A673 (cell line): ENCODE measurements around the gene CCDC170. TPM values are rescaled to one million over a fixed set of nuclear protein-coding genes. Genes with fewer than 3 reads are reported as not detected.

Experiments
- BruUV-seq: library from RNA; stranded (reverse); fragments of 400-500 nt; replicated peaks from 2 replicates; lab custom pipeline; 2021; lab: Mats Ljungman, UMichigan
- CTCF ChIA-PET: fragments of 300-600 bp; sonication (Branson Sonifier 250); formaldehyde crosslinking; loops from one replicate; lab custom pipeline; 2022; ENCODE audit warnings: antibody characterized with exemption; lab: Charles Lee
- POLR2A ChIA-PET: fragments of 300-600 bp; sonication (Branson Sonifier 250); formaldehyde crosslinking; loops from one replicate; lab custom pipeline; 2022; ENCODE audit warnings: antibody characterized with exemption; ENCODE audit not compliant: low non-redundant PET; lab: Charles Lee
- DNase-seq: peaks from one replicate; pipeline ENCODE4 v3.0.0-alpha.2; 2015; ENCODE audit warnings: low spot score
- H3K27ac ChIP-seq: fragments of 200-600 bp; sonication (generic); 2 replicates; pipeline ENCODE4 v1.5.1; 2016; ENCODE audit warnings: mixed run types, low read depth, mild to moderate bottlenecking, mixed read lengths, antibody characterized with exemption, low read length; ENCODE audit not compliant: poor library complexity, severe bottlenecking
- H3K27me3 ChIP-seq: fragments of 200-600 bp; sonication (generic); replicated peaks from 2 replicates; pipeline ENCODE4 v1.6.1; 2017; ENCODE audit warnings: mixed run types, low read depth, mild to moderate bottlenecking, mixed read lengths, antibody characterized with exemption, low read length; ENCODE audit not compliant: insufficient read depth, poor library complexity
- H3K36me3 ChIP-seq: fragments of 200-600 bp; sonication (generic); 2 replicates; pipeline ENCODE4 v1.6.1; 2016; ENCODE audit warnings: mixed run types, mild to moderate bottlenecking, mixed read lengths, antibody characterized with exemption, low read length; ENCODE audit not compliant: insufficient read depth, poor library complexity, severe bottlenecking
- H3K4me1 ChIP-seq: fragments of 200-600 bp; sonication (generic); 2 replicates; pipeline ENCODE4 v1.6.1; 2017; ENCODE audit warnings: mixed run types, mild to moderate bottlenecking, mixed read lengths, antibody characterized with exemption, low read length; ENCODE audit not compliant: insufficient read depth, poor library complexity, severe bottlenecking
- H3K4me3 ChIP-seq: fragments of 200-600 bp; sonication (generic); 2 replicates; pipeline ENCODE4 v1.5.1; 2016; ENCODE audit warnings: low read depth, mixed run types, mild to moderate bottlenecking, mixed read lengths, low read length; ENCODE audit not compliant: poor library complexity, severe bottlenecking
- H3K9me3 ChIP-seq: fragments of 200-600 bp; sonication (generic); 2 replicates; pipeline ENCODE4 v1.6.1; 2016; ENCODE audit warnings: mixed run types, low read depth, mild to moderate bottlenecking, mixed read lengths, antibody characterized with exemption, low read length; ENCODE audit not compliant: poor library complexity, severe bottlenecking
- EZH2 ChIP-seq: fragments of 200-600 bp; sonication (generic); IDR thresholded peaks from 2 replicates; pipeline ENCODE4 v1.6.1; 2017; ENCODE audit warnings: borderline replicate concordance, low read depth, mild to moderate bottlenecking, mixed read lengths, antibody characterized with exemption, low read length; ENCODE audit not compliant: poor library complexity, severe bottlenecking
- intact Hi-C: fragments of 100-400 bp; cut with micrococcal nuclease; formaldehyde crosslinking; loops from one replicate; pipeline ENCODE4 v1.10.0; 2022; ENCODE audit not compliant: unreplicated experiment
- total RNA-seq: library from RNA; stranded (reverse); gene quantifications from 2 replicates; pipeline ENCODE4 v1.2.3, GENCODE V29; 2021
- TF ChIP-seq, protein P1 (sequence below): fragments of 300-800, 200-600 bp; sonication (generic); conservative IDR thresholded peaks from 2 replicates; pipeline ENCODE4 v1.5.1; 2017; ENCODE audit warnings: low read depth, mild to moderate bottlenecking, antibody characterized with exemption, low read length, moderate library complexity, mixed read lengths

CCDC170 gene
- total RNA-seq, 1 experiment from 2014 or later, result 0.17 TPM

DNA sequence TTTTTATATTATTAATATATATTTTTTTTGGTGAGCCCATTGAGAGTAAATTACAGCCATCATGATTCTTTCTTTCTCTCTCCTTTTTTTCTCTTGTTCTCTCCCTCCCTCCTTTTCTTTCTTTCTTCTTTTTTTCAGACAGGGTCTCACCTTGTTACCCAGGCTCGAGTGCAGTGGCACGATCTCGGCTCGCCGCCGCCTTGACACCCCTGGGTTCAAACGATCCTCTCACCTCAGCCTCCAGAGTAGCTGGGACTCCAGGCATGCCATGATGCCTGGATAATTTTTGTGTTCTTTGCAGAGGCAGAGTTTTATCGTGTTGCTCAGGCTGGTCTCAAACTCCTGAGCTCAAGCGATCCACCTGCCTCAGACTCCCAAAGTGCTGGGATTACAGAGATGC lies 1.6 kb downstream of the CCDC170 start:
- ChIA-PET POLR2A (no interaction called here), CTCF (no interaction called here)
- H3K9me3 ChIP-seq, result no peaks in the 10 kb centered on the region
- peaks cover 22% of the 10 kb centered on the region for H3K27me3 ChIP-seq
- no peak overlapping the region for H3K4me3 ChIP-seq
- no peaks in the 10 kb centered on the region for H3K36me3 ChIP-seq
- TF ChIP-seq, protein P1, sequence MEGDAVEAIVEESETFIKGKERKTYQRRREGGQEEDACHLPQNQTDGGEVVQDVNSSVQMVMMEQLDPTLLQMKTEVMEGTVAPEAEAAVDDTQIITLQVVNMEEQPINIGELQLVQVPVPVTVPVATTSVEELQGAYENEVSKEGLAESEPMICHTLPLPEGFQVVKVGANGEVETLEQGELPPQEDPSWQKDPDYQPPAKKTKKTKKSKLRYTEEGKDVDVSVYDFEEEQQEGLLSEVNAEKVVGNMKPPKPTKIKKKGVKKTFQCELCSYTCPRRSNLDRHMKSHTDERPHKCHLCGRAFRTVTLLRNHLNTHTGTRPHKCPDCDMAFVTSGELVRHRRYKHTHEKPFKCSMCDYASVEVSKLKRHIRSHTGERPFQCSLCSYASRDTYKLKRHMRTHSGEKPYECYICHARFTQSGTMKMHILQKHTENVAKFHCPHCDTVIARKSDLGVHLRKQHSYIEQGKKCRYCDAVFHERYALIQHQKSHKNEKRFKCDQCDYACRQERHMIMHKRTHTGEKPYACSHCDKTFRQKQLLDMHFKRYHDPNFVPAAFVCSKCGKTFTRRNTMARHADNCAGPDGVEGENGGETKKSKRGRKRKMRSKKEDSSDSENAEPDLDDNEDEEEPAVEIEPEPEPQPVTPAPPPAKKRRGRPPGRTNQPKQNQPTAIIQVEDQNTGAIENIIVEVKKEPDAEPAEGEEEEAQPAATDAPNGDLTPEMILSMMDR, result no peak
- TF ChIP-seq EZH2, result no peak
- DNase-seq, result no peak
- intact Hi-C loops, result no loop called here
- no TSS peak for BruUV-seq
- peaks cover 9% of the 10 kb centered on the region for H3K4me1 ChIP-seq
- H3K27ac ChIP-seq, result no peak overlapping the region

DNA sequence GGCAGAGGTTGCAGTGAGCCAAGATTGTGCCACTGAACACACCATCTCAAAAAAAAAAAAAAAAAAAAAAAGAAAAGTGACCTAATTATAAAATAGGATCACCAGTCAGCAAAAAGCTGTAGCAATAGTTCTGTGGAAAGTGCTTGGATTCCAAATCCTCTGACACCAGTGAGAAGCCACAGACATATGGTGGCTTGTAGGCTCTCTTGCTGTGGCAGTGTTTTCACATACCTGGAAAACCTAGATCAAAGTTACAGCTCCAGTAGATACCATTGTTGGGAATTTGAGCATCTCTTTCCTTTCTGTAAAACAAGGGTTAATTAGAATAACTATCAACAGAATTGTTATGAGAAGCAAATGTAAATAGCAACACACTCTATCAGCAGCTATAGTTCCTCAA lies 4.1 kb downstream of the CCDC170 start:
- Histone ChIP-seq H3K9me3 (no peaks in the 10 kb centered on the region), H3K36me3 (no peaks in the 10 kb centered on the region), H3K4me3 (no peak overlapping the region), H3K27ac (no peak overlapping the region), H3K4me1 (peaks cover 17% of the 10 kb centered on the region), H3K27me3 (peaks cover 22% of the 10 kb centered on the region)
- no peak for DNase-seq
- TF ChIP-seq, protein P1, result no peak
- no peak for TF ChIP-seq EZH2
- ChIA-PET CTCF (no interaction called here), POLR2A (no interaction called here)
- intact Hi-C loops, result no loop called here
- no TSS peak for BruUV-seq

DNA sequence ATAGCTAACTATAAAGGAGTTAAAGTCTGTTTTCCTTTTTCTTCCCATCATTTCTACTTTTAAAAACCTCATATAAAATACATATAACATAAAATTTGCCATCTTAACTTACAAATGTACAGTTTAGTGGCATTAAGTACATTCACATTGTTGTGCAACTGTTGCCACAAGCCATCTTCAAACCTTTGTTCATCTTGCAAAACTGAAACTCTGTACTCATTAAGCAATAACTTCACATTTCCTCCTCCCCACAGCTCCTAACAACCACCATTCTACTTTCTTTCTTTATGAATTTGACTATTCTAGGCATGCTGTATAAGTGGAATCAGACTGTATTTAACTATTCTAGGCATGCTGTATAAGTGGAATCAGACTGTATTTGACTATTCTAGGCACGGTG lies 4.5 kb downstream of the CCDC170 start:
- Histone ChIP-seq H3K4me1 (peaks cover 17% of the 10 kb centered on the region), H3K9me3 (no peaks in the 10 kb centered on the region), H3K27me3 (peaks cover 22% of the 10 kb centered on the region), H3K4me3 (no peak overlapping the region), H3K27ac (no peak overlapping the region), H3K36me3 (no peaks in the 10 kb centered on the region)
- no peak for DNase-seq
- ChIA-PET CTCF (no interaction called here), POLR2A (no interaction called here)
- intact Hi-C loops, result no loop called here
- TF ChIP-seq, protein P1, result no peak
- TF ChIP-seq EZH2, result no peak
- BruUV-seq, result no TSS peak
